ENCODE data around the gene MTMR4.
"Not testable (repeated sequence)": the region's sequence is repeated elsewhere in the genome, so short reads cannot be mapped to it uniquely, and the experiment has no call there.

MTMR4 gene

DNA sequence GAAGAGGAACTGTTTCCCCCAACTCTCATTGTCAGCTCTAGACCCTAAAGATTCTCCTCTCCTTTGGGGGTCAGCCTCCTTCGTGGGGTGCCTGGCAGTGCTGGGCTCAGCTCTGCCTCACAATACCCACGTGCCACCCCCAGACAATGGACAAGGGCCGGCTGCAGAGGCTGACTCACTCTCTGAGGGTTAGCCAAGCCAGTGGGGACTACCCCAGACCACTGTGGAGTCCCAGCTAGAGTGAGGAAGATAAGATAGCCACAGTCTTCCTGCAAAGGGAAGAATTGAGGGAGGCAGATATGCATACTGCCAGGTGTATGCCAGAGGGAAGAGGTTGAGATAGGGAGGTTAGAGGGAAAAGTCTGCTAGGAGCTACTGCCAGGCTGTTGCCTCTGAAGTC lies 13.5 kb upstream of the MTMR4 start:
- no peak for DNase-seq (ENCODE audit: low read depth)
- no peak overlapping the region for H3K4me3 ChIP-seq (ENCODE audit: low read depth, low read length)

DNA sequence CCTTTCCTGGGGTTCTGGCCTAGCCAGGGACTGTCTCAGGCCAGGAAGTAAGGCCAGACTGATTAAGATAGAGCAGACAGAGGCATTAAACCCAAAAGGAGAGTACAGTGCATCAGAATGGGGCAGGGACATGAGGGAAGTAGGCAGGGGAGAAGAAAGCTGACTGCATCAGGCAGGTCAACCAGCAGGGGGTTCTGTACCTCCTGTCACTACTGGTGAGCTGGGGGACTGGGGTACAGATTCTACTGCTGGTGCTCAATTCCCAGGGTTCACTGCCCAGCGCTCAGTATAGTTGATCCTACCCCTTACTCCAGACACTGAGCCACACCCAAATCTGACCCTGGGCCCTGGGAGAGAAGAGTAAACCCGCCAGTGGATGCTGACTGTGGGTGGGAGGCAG lies 12.9 kb upstream of the MTMR4 start:
- H3K4me3 ChIP-seq (ENCODE audit: low read depth, low read length) = no peak overlapping the region
- DNase-seq (ENCODE audit: low read depth) = no peak

DNA sequence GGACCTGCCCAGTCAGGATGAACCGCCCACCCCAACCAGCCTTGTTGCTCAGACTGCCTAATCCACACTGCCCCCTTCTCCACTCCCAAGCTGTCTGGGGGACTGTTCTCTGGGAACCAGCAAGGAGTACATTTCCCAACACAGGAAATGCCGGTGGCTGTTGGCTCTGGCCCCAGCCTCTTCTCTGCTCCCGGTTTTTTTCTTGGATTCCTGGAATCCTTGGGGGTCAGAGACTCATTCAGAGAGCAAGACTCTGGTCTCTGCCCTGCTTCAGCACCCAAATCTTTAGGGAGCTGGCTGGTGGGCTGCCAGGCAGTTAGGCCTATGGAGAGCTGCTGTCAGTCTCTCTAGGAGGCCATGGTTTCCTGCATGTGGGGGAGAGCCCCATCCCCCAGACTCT lies 10.8 kb upstream of the MTMR4 start:
- H3K4me3 ChIP-seq (ENCODE audit: low read depth, low read length) = no peak overlapping the region
- peak; percentile 88 for DNase-seq (ENCODE audit: low read depth)

DNA sequence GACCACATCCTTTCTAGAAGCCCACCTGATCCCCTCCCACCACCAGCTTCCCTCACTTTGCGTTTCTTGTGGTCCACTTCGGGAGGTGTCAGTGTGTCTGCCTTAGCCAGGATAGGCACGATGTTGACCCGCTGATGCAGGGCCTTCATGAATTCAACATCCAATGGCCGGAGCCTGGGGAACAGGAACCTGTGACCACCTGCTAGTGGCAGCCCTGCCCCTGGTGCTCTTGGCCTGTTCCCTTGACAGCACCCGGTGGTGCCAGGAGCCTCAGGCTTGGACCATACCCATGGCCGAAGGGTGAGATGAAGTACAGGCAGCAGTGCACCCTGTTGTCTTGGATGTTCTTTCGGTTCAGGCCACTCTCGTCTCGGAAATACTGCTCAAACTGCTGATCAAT lies 7.2 kb upstream of the MTMR4 start:
- no peak for DNase-seq (ENCODE audit: low read depth)
- H3K4me3 ChIP-seq (ENCODE audit: low read depth, low read length) = no peak overlapping the region

DNA sequence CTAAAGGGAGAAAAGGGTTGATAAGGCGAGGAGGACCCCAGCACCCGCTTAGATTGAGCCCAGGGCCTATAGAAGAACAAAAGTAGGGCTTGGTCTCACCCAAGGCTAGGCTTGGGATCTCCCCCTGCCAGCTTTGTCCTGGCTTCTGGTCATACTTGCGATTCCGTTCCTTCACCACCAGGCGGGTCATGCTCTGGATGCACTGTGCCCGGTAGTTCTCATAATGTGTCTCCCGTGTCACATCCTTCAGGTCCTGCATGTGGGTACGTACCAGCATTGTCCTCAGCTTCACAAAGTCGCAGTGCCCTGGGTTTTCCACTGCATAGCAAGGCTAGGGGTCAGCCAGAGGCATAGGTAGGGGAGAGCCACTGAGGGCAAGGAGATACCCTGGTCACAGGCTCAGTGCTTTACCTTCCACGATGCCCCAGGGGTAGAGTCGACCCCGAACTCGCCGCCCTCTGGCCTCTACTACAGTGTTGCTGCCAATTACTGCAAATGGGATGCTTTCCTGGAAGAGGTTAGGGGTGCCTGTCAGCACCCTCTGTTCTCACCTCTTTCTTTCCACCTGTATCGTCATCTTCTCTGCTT lies 6.5 kb upstream of the MTMR4 start:
- no peak for DNase-seq (ENCODE audit: low read depth)
- H3K4me3 ChIP-seq (ENCODE audit: low read depth, low read length) = no peak overlapping the region

DNA sequence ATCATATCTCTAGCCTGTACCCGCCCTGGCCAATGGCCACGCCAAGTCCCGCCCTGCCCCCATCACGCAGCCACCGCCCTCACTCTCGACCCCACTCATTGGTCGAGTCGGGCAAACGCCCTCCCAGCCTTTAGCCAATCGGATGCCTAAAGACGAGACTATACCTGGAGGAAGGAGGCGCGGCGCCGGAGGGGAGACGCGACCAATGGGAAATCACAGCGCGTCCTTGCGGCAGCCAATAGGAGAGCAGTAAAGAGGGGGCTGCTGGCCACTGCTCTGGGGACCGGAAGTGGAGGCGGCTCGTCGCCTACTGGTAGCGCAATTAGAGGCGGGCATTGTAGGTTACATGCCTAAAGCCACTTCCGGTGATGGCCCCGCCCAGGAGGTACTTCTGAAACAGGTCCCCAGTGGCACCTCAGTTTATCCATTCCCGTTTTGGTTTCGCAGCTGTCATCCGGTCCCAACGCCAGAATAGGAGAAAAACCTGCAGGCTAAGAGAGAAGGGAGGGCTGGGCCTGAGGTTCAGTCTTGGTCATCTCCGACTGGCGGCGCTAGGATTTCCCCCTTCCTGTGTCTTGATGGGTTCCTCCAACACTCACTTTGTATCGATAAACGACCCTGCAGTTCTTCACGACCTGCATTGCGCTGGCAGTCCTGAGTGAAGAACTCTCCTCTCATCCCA lies 3.6 kb upstream of the MTMR4 start:
- H3K4me3 ChIP-seq (ENCODE audit: low read depth, low read length) = peak overlapping the region; percentile 70
- peak; percentile 100 for DNase-seq (ENCODE audit: low read depth)

DNA sequence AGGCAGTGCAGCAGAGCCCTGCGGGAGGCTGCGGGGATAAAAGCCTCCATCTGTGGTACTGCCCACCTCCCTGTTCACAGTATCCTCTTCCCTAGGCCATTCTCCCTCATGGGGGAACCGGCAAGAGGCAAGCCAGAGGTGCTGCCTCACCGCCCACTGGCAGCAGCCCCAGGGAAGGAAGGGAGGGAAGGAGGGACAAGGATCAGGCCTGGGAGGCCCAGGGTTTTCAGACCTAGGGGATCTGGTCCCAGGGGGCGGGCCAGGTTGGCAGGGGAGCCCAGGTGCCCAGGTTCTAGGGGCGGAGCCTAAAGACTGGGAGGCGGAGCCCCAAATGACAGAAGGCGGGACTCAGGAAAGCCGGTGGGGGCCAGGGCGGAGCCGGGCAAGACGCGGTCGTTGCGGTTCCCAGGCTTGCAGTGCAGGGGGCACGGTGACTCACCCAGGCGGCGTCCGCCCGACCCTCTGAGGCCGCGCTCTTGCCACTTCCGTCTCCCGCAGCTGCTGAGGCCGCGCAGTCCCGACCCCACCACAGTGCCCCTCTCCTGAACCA lies 3.0 kb upstream of the MTMR4 start:
- no peak for DNase-seq (ENCODE audit: low read depth)
- peak overlapping the region; percentile 70 for H3K4me3 ChIP-seq (ENCODE audit: low read depth, low read length)

DNA sequence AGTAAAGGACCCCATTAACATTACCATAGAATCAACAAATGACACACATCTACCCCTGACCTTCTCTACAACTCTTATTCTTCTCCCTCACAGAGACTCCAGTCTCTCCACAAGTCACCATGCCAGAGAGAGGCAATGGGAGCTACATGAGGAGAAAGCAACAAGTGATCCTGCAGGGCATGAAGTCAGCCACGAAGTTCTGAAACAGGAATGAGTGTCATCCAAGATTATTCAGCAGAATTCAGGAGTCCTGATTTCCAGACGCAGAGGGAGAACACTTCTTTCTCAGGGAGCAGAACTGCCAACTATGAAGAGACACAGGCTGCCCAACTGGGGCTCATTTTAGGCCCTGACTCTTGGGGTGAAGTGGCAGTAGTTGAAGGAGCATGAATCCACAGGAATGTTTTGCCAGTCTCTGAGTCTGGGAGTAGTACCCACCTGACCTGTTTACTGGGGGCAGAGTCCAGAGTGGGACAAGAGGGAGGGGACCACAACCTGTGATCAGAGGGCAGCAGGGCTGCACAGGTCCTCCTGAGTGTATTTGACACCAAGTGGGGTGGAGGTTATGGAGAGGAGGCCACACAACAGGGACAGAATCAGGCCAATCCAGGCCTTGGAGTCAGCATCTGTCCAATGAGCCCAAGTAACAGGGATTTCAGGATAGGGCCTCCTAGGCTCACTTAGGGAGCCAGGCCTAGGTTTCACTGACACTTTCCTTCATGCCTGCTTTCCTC lies 2.4 kb upstream of the MTMR4 start:
- DNase-seq (ENCODE audit: low read depth) = no peak
- H3K4me3 ChIP-seq (ENCODE audit: low read depth, low read length) = peak overlapping the region; percentile 70

DNA sequence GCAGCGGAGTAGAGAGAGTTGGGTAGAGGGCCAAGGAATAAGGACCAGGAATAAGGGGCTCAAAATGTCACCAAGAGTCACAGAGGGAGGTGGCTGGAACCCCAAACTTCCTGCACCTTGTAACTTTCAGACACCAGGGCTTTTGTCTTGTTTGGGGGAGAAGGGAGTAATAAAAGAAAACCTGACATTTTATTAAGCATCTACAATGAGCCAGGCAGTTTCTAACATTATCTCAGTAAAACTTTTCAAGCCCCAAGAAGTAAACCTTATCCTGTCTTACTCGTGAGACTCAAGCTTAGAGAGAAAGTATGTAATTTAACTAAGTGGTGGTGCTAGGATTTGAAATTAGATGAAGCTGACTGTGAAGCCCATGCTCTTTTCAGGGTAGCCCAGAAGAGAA lies 848 bp upstream of the MTMR4 start:
- DNase-seq (ENCODE audit: low read depth) = no peak
- peak overlapping the region; percentile 88 for H3K4me3 ChIP-seq (ENCODE audit: low read depth, low read length)

DNA sequence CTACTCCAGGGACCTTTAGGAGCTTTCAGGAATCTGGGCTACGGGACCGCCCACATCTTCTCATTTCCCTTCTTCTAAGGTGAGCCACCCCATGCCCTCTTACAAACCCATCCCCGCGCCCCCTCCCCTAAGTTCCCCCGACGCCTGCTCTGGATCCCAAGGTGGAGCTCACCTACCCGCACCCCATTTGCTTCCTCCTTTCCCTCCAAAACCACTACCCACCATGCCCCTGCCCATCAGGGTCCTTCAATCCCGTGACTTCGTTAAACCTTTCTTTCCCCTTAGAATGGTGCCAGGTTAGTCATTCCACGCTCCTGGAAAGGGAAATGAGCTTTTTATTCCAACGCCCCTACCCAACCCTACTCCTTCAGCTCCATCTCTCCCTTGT lies 326 bp upstream of the MTMR4 start:
- peak overlapping the region; percentile 88 for H3K4me3 ChIP-seq (ENCODE audit: low read depth, low read length)
- DNase-seq (ENCODE audit: low read depth) = no peak

DNA sequence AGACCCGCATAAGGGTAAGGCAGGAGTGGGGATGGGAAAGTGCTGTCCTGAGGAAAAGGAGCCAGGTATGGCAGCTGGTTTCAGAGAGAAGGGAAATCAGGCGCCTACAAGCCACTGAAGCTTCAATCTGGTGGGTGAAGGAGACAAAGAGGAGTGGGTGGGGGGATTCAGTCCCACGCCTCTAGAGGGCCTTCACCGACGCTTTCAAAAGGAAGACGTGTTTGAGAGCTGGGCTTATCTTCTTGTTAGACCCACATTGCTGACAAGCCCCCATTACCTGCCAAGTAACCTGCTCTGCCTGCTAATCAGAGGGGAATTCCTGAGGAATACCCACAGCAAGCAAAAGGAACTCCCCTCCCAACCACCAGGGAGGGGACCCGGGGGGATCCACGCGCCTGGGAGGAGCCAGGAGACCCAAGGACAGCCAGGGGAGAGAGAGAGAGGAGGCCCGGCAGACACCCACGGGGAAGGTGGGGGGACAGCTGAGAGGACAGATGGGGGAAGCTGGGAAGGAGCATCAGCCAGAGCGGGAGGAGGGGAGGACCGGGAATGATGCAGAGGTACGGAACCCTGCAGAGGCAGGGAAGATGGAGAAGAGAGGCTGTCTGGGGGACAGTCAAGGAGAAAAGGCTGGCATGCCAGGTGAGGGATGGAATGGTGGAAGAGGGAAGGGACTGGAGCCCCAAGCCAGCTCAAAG lies 1.0 kb downstream of the MTMR4 start:
- H3K4me3 ChIP-seq (ENCODE audit: low read depth, low read length) = peak overlapping the region; percentile 88
- no peak for DNase-seq (ENCODE audit: low read depth)

DNA sequence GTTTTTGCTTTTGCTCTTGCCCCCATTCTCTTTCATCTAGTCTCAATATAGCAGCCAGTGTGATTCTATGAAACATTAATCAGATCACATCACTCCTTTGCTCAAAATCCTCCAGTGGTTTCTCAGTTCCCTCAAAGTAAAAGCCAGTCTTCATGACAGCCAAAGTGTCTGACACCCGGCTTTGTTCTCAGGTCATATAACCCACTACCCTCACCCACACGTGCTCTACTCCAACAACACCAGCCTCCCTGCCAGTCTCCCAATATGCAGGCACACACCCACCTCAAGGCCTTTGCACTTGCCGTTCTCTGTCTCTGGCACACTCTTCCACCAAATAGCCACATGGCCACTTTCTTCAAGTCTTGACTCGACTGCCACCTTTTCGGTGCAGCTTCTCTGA lies 4.4 kb downstream of the MTMR4 start:
- no peak overlapping the region for H3K4me3 ChIP-seq (ENCODE audit: low read depth, low read length)
- DNase-seq (ENCODE audit: low read depth) = no peak

DNA sequence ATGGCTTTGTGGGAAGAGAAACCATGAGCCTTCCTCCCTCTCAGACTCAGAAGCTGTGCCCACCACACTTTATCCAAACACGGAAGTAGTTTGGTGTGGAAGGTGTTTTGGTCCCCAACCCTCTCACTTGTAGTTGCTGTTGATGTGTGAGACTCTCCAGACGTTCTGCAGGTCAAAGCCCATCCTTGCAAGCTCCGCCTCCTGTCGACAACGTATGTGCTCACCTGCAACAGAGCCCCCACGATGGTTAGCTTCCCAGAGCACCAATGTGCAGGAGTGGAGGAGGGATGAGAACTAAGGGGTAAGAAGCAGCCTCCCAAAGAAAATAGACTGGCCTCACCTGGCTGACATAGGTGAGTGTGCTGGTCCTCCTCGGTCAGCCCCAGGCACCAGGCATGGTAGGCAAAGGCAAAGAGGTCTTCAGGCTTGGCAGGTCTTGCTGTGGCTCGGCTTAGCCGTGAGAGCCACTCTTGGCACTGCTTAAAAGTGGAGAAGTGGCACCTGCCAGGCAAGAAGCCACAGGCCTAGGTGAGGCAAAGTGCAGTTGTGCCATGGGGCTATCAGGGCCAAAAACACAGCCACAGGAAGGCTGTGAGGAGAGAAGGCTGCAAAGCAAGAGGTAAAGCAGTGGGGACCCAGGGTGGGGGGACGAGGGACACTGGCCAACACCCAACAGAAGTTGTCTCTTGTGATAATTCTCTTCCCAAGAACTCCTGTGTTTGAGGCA lies 5.9 kb downstream of the MTMR4 start:
- DNase-seq (ENCODE audit: low read depth) = no peak
- H3K4me3 ChIP-seq (ENCODE audit: low read depth, low read length) = no peak overlapping the region

DNA sequence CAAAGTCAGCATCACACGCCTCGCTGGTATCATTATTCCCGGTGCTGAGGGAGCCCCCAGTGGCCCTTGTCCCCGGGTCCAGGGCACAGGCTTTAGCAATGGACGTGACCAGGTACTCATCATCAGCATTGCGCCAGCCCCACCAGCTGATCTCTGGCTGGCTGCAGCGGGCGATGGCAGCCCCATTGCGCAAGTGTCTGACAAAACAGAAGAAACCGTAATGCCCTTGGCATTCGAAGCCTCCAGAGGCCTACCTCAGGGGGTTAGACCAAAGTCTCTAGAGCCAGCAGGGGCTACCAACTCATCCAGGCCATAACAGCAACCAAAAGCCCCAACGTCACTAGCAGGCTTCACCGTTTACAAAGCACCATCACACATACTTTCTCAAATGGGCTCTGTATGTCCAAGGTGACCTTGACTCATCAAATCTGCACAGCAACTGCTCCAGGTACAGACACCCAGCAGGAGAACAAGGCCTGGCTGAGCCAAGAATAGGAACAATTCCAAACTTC lies 7.3 kb downstream of the MTMR4 start:
- no peak for DNase-seq (ENCODE audit: low read depth)
- H3K4me3 ChIP-seq (ENCODE audit: low read depth, low read length) = no peak overlapping the region

DNA sequence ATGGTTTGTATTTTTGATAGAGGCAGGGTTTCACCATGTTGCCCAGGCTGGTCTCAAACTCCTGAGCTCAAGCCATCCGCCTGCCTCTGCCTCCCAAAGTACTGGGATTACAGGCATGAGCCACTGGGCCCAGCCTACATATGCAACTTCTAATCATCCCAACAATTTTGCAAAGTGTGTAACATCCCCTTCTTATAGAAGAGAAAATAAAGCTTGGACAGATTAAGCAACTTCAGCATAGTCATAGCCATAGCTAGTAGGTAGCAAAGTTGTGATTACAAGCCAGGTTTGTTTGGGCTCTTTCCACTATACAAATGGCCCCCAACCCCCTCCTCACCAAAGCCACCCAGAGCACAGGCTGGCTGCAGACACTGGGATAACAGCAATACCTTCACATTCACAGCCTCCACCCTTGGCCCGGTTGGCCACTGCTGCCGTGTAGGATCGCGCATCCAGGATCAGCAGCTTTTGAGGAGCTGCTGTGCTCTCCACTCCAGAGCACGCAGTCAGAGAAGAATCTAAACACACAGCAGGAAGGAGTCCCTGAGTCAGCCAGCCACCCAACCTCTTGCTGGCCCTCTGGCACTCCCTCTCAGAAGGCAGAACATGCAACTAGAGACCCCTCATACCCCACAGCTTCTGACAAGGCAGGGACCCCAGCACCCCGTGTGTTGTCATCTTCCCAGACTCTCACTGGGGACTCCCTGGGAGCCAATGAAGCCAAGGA lies 7.9 kb downstream of the MTMR4 start:
- H3K4me3 ChIP-seq (ENCODE audit: low read depth, low read length) = no peak overlapping the region
- DNase-seq (ENCODE audit: low read depth) = no peak

DNA sequence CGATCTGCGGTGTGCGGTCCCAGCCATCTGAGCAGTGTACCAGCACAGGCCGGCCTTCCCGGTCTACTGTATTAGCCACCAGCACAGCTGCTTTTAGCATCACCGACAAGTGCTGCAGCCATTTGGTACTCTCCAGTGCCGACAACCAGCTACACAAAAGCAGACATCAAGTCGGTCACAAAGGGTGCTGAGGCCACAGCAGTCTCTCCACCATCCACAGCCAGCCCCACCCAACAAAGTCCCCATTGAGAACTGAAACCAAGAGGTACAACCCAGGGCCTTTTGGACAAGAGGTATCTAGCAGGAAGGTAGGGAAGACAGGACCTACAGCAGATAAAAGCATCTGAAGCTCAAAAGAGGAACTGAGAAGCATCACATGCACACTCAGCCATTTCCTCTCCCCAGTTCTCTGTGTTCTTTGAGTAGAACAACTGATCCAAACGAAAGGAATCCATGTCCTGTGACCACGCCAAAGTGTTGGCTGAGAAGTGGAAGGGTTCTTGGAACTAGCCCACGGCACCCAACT lies 9.5 kb downstream of the MTMR4 start:
- no peak overlapping the region for H3K4me3 ChIP-seq (ENCODE audit: low read depth, low read length)
- DNase-seq (ENCODE audit: low read depth) = no peak

DNA sequence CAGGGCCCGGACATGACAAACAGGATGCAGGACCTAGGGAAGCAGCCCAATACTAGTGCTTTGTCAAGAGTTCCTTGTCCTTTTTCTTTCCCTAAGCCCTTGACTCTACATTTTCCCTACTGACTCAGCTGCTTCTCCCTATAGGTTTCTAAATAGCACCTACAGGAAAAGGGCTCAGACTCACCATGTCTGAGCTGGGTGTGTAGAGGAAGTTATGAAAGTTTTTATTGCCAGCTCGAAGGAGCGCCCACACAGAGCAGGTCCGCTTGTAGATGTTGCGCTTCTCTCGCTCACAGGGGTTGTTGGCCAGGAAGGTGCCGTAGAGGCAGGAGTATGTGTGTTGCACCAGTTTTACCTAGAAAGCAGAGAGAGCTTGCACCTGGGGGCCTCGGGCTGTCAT lies 10.6 kb downstream of the MTMR4 start:
- H3K4me3 ChIP-seq (ENCODE audit: low read depth, low read length) = no peak overlapping the region

DNA sequence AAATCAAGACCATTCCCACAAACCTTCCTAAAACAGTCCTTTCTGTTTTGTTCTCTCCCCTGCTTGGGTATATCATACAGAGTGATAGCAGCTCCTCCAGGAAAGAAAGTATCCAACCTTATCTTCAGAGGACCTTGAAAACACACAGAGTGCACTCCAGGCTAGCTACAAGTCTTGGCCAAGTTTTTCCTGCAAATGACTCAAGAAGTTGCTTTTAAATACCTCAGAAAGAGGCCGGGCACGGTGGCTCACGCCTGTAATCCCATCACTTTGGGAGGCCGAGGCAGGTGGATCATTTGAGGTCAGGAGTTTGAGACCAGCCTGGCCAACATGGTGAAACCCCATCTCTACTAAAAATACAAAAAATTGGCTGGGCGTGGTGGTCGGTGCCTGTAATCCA lies 11.3 kb downstream of the MTMR4 start:
- H3K4me3 ChIP-seq (ENCODE audit: low read depth, low read length); DNase-seq (ENCODE audit: low read depth): not testable (repeated sequence)

More for the DNA sequence above, 10.6 kb downstream of the MTMR4 start:
- DNase-seq (ENCODE audit: low read depth) = no peak
